Sigmoid colon (tissue), 4 donors: ENCODE results near the gene LDLRAD3.

ENCODE experiments used
- CTCF ChIP-seq, 4 experiments: fragments of 450-650 bp in 3 of 4; fragments of 200-600 bp in 1 of 4; IDR thresholded peaks; one replicate each; pipeline ENCODE4 v1.5.1; 2016 to 2019; ENCODE audit warnings: antibody characterized with exemption in 4 of 4, mild to moderate bottlenecking in 3 of 4, moderate library complexity in 2 of 4
- EP300 ChIP-seq, 4 donors: sonication (generic); formaldehyde crosslinking; IDR thresholded peaks; one replicate each; pipeline ENCODE4 v1.6.1; 2017; ENCODE audit warnings: antibody characterized with exemption in 4 of 4
- POLR2A ChIP-seq, 2 donors: fragments of 450-650 bp; IDR thresholded peaks; one replicate each; pipeline ENCODE4 v1.6.1; 2016; ENCODE audit warnings: antibody characterized with exemption in 2 of 2, mild to moderate bottlenecking in 2 of 2, moderate library complexity in 2 of 2
- POLR2AphosphoS5 ChIP-seq, 4 donors: sonication (generic); formaldehyde crosslinking; IDR thresholded peaks; one replicate each; pipeline ENCODE4 v1.6.1; 2017; ENCODE audit warnings: antibody characterized with exemption in 4 of 4

- no peak for TF ChIP-seq CTCF (IDR thresholded peaks at IDR 0.05)
- TF ChIP-seq POLR2A (IDR thresholded peaks at IDR 0.05) = no peak
- no peak for TF ChIP-seq POLR2AphosphoS5 (IDR thresholded peaks at IDR 0.05)
- TF ChIP-seq EP300 (IDR thresholded peaks at IDR 0.05) = no peak
These were observed 303.6 kb downstream of the LDLRAD3 start for GRCh38 chr11:36247493-36247892.
